ENCODE results near the gene B3GALT6. TPM values are rescaled to one million over a fixed set of nuclear protein-coding genes. Genes with fewer than 3 reads are reported as not detected.

B3GALT6 gene
- total RNA-seq, 4 donors from 2014 or later, result 1.8 to 23.5 (median 17.6) TPM

GRCh38 chr1:1253972-1254666 lies 22.1 kb downstream of the B3GALT6 start:
- Histone ChIP-seq H3K27ac (no peak overlapping the region), H3K36me3 (no peaks in the 10 kb centered on the region), H3K27me3 (no peaks in the 10 kb centered on the region), H3K9me3 (no peaks in the 10 kb centered on the region), H3K4me1 (no peaks in the 10 kb centered on the region), H3K4me3 (no peak overlapping the region)
- no peak for DNase-seq
- TF ChIP-seq POLR2A (IDR thresholded peaks at IDR 0.05), result no peak
- TF ChIP-seq, protein P1, sequence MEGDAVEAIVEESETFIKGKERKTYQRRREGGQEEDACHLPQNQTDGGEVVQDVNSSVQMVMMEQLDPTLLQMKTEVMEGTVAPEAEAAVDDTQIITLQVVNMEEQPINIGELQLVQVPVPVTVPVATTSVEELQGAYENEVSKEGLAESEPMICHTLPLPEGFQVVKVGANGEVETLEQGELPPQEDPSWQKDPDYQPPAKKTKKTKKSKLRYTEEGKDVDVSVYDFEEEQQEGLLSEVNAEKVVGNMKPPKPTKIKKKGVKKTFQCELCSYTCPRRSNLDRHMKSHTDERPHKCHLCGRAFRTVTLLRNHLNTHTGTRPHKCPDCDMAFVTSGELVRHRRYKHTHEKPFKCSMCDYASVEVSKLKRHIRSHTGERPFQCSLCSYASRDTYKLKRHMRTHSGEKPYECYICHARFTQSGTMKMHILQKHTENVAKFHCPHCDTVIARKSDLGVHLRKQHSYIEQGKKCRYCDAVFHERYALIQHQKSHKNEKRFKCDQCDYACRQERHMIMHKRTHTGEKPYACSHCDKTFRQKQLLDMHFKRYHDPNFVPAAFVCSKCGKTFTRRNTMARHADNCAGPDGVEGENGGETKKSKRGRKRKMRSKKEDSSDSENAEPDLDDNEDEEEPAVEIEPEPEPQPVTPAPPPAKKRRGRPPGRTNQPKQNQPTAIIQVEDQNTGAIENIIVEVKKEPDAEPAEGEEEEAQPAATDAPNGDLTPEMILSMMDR (IDR thresholded peaks at IDR 0.05), result no peak
- intact Hi-C loops (cut with DNase I; ENCODE audit: low total_unique reads), result no loop called here

DNA sequence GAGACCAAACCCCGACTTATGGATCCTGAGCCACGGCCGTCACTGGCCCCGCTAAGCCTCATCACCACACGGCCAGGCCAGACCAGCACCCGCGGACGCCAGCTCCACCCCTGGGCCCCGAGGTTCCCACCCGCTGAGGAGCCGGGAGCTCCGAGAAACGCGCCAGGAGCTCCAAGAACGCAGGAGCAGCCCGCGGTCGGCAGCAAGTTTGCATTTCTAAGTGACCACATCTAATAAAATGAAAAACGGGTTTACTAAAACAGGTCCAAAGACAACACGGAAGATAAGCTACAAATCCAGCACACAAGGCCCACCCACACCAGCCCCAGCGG lies 22.6 kb downstream of the B3GALT6 start:
- no peaks in the 10 kb centered on the region for H3K36me3 ChIP-seq
- H3K4me3 ChIP-seq, result no peak overlapping the region
- TF ChIP-seq POLR2A (IDR thresholded peaks at IDR 0.05), result no peak
- TF ChIP-seq, protein P1 (IDR thresholded peaks at IDR 0.05), result no peak
- no peaks in the 10 kb centered on the region for H3K4me1 ChIP-seq
- no peaks in the 10 kb centered on the region for H3K9me3 ChIP-seq
- H3K27ac ChIP-seq, result no peak overlapping the region
- intact Hi-C loops (cut with DNase I; ENCODE audit: low total_unique reads), result no loop called here
- DNase-seq, result no peak
- H3K27me3 ChIP-seq, result no peaks in the 10 kb centered on the region

- H3K9me3 ChIP-seq, result no peaks in the 10 kb centered on the region
- TF ChIP-seq POLR2A (IDR thresholded peaks at IDR 0.05), result no peak
- TF ChIP-seq, protein P1 (IDR thresholded peaks at IDR 0.05), result no peak
- no peak for DNase-seq
- H3K36me3 ChIP-seq, result no peaks in the 10 kb centered on the region
- H3K4me3 ChIP-seq, result no peak overlapping the region
- no peaks in the 10 kb centered on the region for H3K4me1 ChIP-seq
- no peak overlapping the region for H3K27ac ChIP-seq
- H3K27me3 ChIP-seq, result no peaks in the 10 kb centered on the region
- intact Hi-C loops (cut with DNase I; ENCODE audit: low total_unique reads), result no loop called here
Measured at GRCh38 chr1:1255078-1255477, 23.0 kb downstream of the B3GALT6 start.

- H3K9me3 ChIP-seq, result no peaks in the 10 kb centered on the region
- no peak for DNase-seq
- no peaks in the 10 kb centered on the region for H3K27me3 ChIP-seq
- H3K36me3 ChIP-seq, result no peaks in the 10 kb centered on the region
- no peak for TF ChIP-seq POLR2A (IDR thresholded peaks at IDR 0.05)
- TF ChIP-seq, protein P1 (IDR thresholded peaks at IDR 0.05), result no peak
- no peaks in the 10 kb centered on the region for H3K4me1 ChIP-seq
- intact Hi-C loops (cut with DNase I; ENCODE audit: low total_unique reads), result no loop called here
- no peak overlapping the region for H3K27ac ChIP-seq
- H3K4me3 ChIP-seq, result no peak overlapping the region
Measured at GRCh38 chr1:1255611-1256010, 23.6 kb downstream of the B3GALT6 start.

DNA sequence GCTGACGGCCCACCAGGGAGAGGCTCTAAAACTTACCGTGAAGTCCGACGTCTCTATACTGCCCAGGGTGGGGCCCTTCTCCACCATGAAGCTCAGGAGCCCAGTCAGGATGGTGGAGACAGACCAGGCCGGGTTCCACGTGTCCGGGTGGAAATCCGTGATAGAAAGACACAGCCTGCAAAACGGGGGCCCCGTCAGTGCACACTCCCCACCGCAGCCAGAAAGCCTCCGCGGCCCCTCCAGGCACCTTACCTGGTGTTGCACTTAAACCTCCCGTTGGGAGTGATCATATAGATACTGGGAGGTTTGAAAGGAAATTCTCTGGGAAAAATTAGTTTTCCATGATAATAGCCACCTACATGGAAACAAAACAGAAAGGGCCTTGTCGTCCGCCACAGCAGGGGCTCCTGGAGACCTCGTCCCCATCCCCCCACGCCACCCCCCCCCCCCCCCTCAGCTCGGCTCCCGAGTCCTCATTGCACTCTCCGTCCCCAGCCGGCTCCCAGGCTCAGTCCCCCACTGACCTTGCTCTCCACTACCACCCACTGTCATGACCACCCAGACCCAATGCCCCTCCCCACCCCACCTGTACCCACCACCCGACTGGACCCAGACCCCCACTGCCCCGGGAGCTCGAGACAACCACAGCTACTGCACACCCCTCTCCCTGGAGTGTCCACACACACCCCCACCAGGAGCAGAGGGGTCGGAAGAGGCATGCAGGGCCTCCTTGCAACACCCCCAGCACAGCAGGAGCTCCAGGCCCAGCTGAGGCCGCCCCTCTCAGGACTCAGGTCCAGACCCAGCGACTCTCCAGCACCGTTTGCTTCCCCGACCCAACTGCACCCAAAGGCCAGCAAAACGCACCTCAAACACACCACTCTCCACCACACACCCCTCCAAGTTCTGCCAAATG lies 25.2 kb downstream of the B3GALT6 start:
- no peak for DNase-seq
- H3K9me3 ChIP-seq, result no peaks in the 10 kb centered on the region
- no peaks in the 10 kb centered on the region for H3K4me1 ChIP-seq
- intact Hi-C loops (cut with DNase I; ENCODE audit: low total_unique reads), result no loop called here
- no peak for TF ChIP-seq POLR2A (IDR thresholded peaks at IDR 0.05)
- TF ChIP-seq, protein P1 (IDR thresholded peaks at IDR 0.05), result no peak
- H3K27me3 ChIP-seq, result no peaks in the 10 kb centered on the region
- no peak overlapping the region for H3K27ac ChIP-seq
- no peaks in the 10 kb centered on the region for H3K36me3 ChIP-seq
- no peak overlapping the region for H3K4me3 ChIP-seq

Data from uterus (tissue), 4 donors.